ENCODE measurements around the gene NAA60. TPM values are rescaled to one million over a fixed set of nuclear protein-coding genes. Genes with fewer than 3 reads are reported as not detected.
"Not testable (repeated sequence)": the region's sequence is repeated elsewhere in the genome, so short reads cannot be mapped to it uniquely, and the experiment has no call there.

NAA60 gene
- polyA plus RNA-seq, 5 donors: 40.5 to 48.0 (median 46.1) TPM

DNA sequence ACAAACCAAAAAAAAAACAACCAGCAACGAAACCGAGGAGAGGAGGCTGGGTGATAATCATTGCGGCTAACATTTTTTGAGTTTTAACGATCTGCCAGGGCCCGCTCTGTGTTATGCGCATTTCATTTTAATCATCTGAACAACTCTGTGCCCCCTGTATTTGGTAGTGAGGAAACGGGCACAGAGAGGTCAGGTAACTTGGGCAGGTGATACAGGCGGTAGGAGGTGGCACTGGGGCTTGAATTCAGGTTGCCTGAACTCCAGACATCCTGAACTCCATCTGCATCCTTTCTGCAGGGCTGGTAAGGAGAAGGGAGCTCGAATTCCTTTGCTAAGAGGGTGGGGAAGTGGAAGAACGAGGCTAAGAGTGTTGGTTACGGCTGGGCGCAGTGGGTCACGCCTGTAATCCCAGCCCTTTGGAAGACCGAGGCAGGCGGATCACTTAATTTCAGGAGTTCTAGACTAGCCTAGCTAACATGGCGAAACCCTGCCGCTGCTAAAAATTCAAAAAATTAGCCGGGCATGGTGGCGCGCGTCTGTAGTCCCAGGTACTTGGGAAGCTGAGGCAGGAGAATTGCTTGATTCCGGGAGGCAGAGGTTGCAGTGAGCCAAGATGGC is 58.4 kb downstream of the NAA60 start:
- no peak for DNase-seq

DNA sequence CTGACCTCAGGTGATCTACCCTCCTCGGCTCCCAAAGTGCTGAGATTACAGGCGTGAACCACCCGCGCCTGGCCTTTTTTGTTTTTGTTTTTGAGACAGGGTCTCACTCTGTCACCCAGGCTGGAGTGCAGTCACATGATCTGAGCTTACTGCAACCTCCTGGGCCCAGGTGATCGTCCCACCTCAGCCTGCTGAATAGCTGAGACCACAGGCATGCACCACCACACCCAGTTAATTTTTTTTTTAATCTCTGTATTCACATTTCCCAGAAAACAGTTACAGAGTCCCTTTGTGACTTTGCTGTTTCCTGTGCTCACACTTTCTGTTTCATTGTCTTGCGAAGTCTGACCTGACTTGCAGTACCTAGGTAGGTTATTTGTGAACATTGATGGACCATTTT is 60.0 kb downstream of the NAA60 start:
- DNase-seq: no peak

DNA sequence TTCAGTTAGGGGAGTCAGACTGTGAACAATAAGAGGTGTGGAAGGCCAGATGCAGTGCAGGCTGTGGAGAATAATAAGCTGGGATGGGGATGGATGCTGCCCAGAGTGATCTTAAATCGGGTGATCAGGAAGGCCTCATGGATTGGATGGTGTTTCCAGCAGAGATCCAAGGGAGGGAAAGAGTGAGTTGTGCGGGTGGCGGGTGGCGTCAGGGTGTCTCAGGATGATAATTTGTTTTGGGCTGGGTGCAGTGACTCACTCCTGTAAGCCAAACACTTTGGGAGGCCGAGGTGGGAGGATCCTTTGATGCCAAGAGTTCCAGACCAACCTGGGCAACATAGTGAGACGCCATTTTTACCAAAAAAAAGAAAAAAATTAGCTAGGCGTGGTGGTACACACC is 65.3 kb downstream of the NAA60 start:
- DNase-seq: no peak

DNA sequence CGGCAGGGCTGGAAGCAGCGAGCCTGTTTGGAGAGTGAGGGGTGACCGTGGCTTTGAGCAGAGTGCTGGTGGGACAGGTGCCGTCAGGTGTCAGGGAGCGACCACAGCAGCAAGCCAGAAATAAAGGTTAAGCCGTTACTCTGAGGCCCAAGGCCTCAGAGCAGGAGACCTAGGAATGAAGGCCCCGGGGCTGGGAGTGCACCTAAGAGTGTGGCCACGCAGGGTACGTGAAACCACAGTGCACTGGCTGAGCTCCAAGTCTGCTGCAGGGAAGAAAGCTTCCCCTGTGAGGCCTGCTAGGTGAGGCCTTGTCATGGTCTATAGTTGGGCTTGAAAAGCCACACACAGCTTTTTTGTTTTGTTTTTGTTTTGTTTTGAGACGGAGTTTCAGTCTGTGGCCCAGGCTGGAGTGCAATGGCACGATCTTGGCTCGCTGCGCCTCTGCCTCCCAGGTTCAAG is 66.0 kb downstream of the NAA60 start:
- no peak for DNase-seq

GRCh38 chr16:3510416-3510815 is 66.9 kb downstream of the NAA60 start:
- DNase-seq: no peak

DNA sequence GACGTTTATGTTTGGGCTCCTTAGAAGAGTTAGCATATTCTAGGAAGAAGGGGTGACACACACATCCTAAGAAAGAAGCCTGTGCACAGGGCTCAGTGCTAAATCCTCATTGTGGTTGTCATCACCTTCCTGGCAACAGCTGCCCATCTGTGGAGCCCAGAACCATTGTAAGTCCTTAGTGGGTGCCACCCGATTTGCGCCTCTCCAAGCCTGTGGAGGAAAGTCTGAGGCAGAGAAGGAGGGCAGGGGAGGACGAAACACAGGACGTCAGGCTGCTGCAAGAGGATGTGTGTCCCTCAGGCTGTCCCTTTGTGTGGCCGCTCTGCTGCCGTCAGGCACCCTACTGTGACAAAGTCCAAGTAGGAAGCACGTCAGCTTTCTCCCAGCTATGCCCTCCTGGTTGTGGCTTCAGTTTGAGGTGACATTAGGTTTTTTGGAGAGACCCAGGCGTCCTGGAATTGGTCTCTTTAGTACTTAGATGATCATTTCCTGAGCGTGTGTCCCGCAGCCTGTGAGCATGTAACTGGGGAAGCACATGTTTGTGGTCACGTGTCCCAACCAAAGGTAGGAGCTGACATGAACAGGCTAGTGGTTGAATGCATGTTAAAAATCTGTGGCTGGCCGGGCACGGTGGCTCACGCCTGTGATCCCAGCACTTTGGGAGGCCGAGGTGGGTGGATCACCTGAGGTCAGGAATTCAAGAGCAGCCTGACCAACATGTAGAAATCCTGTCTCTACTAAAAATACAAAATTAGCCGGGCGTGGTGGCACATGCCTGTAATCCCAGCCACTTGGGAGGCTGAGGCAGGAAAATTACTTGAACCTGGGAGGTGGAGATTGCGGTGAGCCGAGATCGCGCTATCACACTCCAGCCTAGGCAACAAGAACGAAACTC is 68.1 kb downstream of the NAA60 start:
- DNase-seq: no peak

- no peak for DNase-seq
Measured at GRCh38 chr16:3513892-3514583, 70.6 kb downstream of the NAA60 start.

GRCh38 chr16:3514621-3515020 is 71.1 kb downstream of the NAA60 start:
- DNase-seq: no peak

GRCh38 chr16:3515897-3516296 is 72.4 kb downstream of the NAA60 start:
- no peak for DNase-seq

DNA sequence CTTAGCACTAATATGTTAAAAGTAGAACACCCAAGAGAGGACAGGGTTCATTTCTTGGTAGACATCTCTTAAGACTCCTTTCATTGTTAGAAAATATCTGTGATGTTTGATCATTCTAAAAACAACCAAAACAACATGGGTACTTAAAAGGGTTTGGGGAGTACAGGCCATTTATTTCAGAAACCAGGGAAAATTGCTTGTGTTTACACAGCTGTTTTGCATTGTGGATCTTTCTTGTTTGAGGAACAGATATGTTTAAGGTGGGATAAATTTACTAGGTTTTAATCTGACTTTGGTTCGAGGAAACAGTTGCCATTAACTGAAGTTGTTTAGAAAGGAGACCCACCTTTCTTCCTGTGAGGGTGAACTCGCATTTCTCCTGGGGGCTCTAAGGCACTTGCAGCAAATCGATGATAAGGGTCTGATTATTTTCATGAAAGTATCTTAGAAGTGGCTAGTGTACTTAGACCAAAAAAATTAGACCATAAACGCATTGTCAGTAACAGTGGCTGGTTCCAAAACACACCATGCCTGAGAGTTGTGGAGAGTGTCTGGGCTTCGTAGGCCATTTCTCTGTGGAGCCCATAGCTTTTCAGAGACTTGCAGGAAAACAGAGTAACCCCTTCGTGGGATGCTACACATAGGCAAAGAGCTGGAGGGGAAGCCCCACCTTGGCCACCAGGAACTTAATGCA is 75.0 kb downstream of the NAA60 start:
- DNase-seq: no peak

- no peak for DNase-seq
Measured at GRCh38 chr16:3518986-3519348, 75.5 kb downstream of the NAA60 start.

- DNase-seq: no peak
Measured at GRCh38 chr16:3519581-3519980, 76.1 kb downstream of the NAA60 start.

DNA sequence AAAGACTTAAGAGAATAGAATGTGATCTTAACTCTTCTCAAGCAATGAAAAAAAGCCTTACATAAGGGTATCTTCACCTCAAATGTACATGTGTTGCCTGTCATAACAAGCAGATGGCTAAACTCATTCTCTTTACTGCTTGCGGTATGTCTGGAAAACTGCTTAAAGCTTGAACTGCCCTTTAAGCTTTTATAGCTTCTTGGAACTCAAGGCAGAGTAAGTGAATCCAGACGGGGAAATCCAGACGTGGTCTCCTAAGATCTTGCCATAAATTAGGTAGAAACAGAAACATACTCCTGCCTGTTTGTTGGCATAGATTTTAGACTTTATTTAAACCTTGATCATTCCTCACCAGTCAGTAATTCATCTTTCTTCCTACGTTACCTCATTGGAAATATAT is 76.9 kb downstream of the NAA60 start:
- DNase-seq: no peak

GRCh38 chr16:3520841-3521240 is 77.4 kb downstream of the NAA60 start:
- no peak for DNase-seq

DNA sequence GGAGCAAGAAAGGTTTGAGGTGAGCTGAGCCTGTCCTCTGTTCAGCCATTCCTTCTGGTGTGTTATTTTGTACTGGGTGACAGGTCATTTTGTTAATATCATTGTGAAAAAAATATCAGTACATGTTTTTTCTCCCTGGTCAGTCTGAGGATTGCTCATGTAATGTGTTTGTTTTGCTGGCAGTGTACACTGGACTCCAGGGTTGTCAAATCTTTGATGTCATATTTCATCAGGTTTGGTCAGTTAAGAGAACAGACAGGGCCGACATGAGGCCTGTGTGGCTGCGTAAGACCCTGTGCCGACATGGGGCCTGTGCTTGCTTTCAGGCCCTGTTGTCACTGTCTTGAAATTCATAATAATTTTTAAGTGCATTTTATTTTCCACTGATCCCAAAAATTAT is 79.8 kb downstream of the NAA60 start:
- DNase-seq: no peak

DNA sequence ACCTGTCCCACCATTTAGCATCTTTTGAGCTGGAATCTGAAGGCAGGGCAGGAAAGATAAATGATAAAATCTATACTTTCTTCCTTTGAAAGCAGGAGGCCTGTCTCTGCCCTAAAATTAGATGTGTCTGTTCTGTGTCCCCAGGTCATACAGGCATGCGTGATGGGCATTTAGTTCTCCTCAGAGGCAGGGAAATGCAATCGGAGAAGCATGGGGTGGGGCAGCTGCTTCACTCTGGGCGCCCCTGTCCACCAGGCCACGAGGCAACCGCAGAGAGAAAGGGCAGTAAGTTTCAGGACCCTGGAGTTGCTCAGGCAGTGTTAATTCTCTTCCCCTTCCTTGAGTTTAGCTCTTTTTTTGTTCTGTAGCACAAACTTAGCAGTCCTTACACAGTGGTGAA is 82.5 kb downstream of the NAA60 start:
- no peak for DNase-seq

DNA sequence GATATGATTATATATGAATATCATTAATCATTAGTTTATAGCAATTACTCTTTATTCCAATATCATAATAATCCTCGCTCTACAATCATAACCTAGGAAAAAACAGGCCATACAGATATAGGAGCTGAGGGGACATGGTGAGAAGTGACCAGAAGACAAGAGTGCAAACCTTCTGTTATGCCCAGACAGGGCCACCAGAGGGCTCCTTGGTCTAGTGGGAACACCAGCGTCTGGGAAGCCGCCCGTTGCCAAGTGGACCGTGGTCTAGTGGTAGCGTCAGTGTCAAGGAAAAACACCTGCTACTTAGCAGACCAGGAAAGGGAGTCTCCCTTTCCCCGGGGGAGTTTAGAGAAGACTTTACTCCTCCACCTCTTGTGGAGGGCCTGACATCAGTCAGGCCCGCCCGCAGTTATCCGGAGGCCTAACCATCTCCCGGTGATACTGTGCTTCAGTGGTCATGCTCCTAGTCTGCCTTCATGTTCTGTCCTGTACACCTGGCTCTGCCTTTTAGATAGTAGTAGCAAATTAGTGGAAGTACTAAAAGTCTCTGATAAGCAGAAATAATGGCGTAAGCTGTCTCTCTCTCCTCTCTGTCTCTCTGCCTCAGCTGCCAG is 83.8 kb downstream of the NAA60 start:
- not testable (repeated sequence) for DNase-seq

DNA sequence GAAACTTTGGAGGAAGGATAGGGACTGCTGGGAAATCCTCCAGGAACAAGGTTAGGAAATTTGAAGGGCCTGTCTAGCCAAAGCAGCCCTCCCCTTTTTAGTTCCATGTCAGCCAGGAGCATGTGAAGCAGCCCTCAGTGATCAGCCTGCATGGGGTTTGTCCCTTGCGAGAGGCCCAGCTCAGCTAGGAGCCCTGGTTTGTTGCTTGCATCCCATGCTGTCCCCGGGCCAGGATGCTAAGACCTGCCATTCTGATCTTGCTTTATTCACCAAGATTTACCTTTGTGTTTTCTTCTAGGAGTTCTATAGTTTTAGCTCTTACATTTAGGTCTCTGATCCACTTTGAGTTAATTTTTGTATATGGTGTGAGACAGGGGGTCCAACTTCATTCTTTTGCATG is 84.9 kb downstream of the NAA60 start:
- no peak for DNase-seq

DNA sequence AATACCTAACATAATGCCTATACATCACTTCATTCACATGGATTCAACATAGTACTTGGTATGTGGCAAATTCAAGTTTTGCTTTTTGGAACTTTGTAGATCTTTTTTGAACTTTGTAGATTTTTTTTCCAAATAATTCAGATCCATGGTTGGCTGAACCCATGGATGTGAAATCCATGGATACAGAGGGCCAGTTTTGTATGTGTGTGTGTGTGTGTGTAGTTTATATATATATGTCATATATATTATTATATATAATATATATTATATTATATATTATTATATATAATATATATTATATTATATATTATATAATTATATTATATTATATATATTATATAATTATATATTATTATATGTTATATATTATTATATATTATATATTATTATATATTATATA is 85.7 kb downstream of the NAA60 start:
- DNase-seq: no peak

- no peak for DNase-seq
Measured at GRCh38 chr16:3530371-3530914, 87.0 kb downstream of the NAA60 start.

DNA sequence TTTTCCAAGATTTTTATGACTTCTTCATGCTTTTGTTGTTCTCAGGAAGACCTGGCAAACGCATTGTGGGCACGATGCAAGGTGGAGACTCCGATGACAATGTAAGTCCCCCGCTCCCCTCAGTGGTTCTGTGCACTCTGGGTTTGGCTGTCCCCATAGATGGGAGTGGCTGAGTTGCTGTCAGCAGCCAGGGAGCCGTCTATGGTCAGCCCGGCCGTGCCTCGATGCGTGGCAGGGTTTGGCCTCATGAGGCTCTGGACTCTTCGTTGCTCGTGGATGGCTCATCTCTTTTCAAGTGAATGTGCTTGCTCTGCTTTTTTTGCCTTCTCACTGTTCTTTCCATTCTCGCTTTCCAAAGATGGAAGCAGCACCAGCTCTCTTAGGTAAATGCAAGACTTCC is 89.3 kb downstream of the NAA60 start:
- no peak for DNase-seq
